Measurements from ENCODE around the gene HOXC6. TPM values are rescaled to one million over a fixed set of nuclear protein-coding genes. Genes with fewer than 3 reads are reported as not detected.
A peak's percentile ranks its signal among the peaks of the same experiment; 100 is the strongest.
"Not testable (repeated sequence)": the region's sequence is repeated elsewhere in the genome, so short reads cannot be mapped to it uniquely, and the experiment has no call there.

Gene HOXC6
- total RNA-seq, 1 donor from 2014 or later = not detected

DNA sequence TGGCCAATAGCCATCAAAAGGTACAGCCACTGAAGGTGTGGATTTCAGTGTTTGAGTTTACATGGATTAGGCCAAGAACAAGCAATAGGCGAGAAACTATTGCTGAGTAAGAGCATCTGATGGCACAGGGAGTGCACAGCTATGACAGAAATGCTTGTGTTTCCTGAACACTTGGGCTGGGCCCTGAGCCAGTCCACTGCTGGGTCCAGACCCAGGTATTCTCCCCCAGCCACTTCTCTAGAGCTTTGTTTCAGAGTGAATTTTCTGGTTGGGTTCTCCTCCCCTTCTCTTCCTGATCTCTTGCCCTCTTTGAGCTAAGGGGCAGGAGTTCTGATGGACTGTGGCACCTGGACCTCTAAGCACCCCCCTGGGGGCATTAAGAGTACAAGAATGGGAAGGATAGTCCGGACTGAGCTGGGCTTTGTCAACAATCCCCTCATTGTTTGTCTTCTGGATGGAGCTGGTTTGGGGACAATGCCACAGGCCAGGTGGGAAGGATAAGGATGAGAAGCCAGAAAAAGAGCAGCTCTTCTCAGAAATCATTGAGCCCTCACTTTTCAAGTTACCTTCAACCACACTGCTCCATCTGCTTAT, 13.0 kb downstream of the HOXC6 start:
- DNase-seq (ENCODE audit: low read depth) (no peak), FAIRE-seq (no peak)
- TF ChIP-seq, protein P1, sequence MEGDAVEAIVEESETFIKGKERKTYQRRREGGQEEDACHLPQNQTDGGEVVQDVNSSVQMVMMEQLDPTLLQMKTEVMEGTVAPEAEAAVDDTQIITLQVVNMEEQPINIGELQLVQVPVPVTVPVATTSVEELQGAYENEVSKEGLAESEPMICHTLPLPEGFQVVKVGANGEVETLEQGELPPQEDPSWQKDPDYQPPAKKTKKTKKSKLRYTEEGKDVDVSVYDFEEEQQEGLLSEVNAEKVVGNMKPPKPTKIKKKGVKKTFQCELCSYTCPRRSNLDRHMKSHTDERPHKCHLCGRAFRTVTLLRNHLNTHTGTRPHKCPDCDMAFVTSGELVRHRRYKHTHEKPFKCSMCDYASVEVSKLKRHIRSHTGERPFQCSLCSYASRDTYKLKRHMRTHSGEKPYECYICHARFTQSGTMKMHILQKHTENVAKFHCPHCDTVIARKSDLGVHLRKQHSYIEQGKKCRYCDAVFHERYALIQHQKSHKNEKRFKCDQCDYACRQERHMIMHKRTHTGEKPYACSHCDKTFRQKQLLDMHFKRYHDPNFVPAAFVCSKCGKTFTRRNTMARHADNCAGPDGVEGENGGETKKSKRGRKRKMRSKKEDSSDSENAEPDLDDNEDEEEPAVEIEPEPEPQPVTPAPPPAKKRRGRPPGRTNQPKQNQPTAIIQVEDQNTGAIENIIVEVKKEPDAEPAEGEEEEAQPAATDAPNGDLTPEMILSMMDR (IDR thresholded peaks at IDR 0.05; ENCODE audit: insufficient read depth, low read length, severe bottlenecking) = no peak

DNA sequence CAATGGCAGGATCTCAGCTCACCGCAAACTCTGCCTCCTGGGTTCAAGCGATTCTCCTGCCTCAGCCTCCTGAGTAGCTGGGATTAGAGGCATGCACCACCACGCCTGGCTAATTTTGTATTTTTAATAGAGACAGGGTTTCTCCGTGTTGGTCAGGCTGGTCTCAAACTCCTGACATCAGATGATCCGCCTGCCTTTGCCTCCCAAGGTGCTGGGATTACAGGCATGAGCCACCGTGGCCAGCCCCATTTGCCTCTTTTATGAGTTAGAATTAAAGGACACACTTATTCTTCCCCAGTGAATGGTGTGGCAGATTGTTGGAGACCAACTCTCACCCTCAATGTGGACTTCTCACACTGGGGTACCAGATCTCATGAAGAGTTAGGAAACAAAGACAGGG, 13.8 kb downstream of the HOXC6 start:
- not testable (repeated sequence) for H3K36me3 ChIP-seq (ENCODE audit: control insufficient read depth, insufficient read depth, low read length); FAIRE-seq; H3K4me3 ChIP-seq (ENCODE audit: low read depth, low read length); DNase-seq (ENCODE audit: low read depth)
- peaks cover 62% of the 10 kb centered on the region for H3K27me3 ChIP-seq (ENCODE audit: control insufficient read depth, insufficient read depth, low read length)

More for the DNA sequence above, 13.0 kb downstream of the HOXC6 start:
- no peak overlapping the region for H3K4me3 ChIP-seq (ENCODE audit: low read depth, low read length)
- no peaks in the 10 kb centered on the region for H3K36me3 ChIP-seq (ENCODE audit: control insufficient read depth, insufficient read depth, low read length)
- peaks cover 59% of the 10 kb centered on the region for H3K27me3 ChIP-seq (ENCODE audit: control insufficient read depth, insufficient read depth, low read length)

DNA sequence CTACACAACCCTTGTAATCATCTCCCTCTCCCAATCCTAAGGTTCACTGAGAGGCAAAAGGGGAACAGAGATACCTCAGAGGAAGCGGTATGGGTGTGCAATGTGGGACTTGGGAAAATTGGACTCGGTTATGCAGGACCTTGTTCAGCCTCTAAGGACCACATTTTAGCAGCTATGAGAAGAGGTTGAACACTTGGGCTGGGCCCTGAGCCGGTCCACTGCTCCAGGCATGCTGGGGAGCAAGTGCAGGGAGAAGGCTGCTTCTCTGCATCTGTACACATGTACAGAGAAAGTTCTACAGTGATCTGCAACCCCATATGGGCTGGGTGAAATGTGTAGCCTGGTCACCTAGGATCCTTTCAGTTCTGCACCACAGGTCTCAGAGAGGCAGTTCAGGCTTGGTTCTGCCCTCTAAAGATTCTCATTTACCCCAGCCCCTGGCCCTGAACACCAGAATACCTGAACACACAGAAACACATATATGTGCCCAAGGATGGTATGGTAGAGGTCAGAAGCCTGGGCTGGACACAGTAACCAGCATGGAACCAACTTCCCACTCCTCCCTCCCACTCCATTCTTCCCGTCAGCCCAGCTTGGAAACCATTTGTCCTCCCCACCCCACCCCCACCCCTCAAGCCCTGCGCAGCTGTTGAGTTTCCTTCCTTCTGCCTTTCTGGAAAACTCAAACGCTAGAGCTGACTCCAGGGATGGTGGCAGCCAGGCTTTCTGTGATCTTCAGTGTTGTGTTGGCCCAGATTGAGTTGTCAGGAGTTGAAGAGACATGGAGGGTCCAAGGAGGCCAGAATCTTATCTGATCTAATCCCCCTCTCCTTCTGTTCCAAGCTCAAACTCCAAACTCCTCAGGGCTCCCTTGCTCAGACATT, 15.0 kb downstream of the HOXC6 start:
- peak; percentile 60 for FAIRE-seq
- Histone ChIP-seq H3K36me3 (ENCODE audit: control insufficient read depth, insufficient read depth, low read length) (no peaks in the 10 kb centered on the region), H3K4me3 (ENCODE audit: low read depth, low read length) (no peak overlapping the region), H3K27me3 (ENCODE audit: control insufficient read depth, insufficient read depth, low read length) (peaks cover 69% of the 10 kb centered on the region)
- TF ChIP-seq, protein P1 (IDR thresholded peaks at IDR 0.05; ENCODE audit: insufficient read depth, low read length, severe bottlenecking) = no peak
- DNase-seq (ENCODE audit: low read depth) = no peak

DNA sequence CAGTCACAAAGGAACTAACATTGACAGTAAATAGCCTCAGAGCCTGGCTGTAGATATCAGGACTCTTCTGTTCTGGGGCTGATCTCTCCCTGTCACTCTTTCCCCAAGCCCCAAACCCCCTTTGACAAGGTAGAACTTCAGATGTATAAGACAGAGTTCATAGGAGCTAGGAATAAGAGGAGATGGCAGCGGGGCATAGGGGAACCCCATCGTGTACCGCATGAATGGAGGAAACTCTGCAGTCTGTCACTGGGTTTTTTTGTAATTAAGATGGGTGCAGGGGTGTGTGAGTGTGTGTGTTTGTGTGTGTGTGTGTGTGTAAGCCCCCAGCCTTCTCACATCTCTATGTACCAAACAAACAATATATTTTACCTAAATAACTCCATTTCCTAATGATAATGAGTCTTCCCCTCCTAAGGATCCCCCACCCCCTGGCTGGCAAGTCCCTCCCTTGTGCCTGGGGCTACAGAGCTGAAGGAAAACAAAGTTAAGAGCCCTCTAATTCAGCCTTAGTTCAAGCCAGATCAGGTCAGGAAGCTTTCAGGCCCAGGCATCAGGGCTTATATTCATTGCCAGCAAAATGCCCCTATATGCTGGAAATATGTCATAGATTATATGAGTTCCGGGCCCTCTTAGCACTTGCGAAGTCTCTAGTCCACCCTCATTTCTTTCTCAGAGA, 16.3 kb downstream of the HOXC6 start:
- Histone ChIP-seq H3K36me3 (ENCODE audit: control insufficient read depth, insufficient read depth, low read length) (no peaks in the 10 kb centered on the region), H3K27me3 (ENCODE audit: control insufficient read depth, insufficient read depth, low read length) (peaks cover 65% of the 10 kb centered on the region), H3K4me3 (ENCODE audit: low read depth, low read length) (no peak overlapping the region)
- TF ChIP-seq, protein P1 (IDR thresholded peaks at IDR 0.05; ENCODE audit: insufficient read depth, low read length, severe bottlenecking) = no peak
- FAIRE-seq = no peak
- DNase-seq (ENCODE audit: low read depth) = no peak

DNA sequence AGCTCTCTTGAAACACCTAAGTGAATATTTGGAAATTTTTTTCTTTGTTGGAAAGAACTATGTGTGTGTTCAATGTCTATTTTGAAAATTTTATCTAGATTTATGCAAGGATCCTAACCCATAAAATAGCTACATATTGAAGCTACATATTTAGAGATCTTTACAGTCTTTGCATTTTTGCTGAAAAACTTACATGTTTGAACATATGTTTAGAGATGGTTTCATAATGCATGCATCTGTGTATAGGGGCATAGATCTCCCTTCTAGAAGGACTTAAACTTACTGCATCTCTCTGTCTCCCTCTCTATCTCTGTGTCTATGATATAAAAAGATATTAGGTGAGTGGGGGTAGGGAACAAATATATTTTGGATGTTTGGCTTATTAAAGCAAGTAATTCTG, 17.2 kb downstream of the HOXC6 start:
- no peaks in the 10 kb centered on the region for H3K36me3 ChIP-seq (ENCODE audit: control insufficient read depth, insufficient read depth, low read length)
- H3K27me3 ChIP-seq (ENCODE audit: control insufficient read depth, insufficient read depth, low read length) = peaks cover 68% of the 10 kb centered on the region
- FAIRE-seq (no peak), DNase-seq (ENCODE audit: low read depth) (no peak)
- no peak overlapping the region for H3K4me3 ChIP-seq (ENCODE audit: low read depth, low read length)
- TF ChIP-seq, protein P1 (IDR thresholded peaks at IDR 0.05; ENCODE audit: insufficient read depth, low read length, severe bottlenecking) = no peak
